GM18907 (cell line): ENCODE results near the gene FBH1.
"Not testable (repeated sequence)": the region's sequence is repeated elsewhere in the genome, so short reads cannot be mapped to it uniquely, and the experiment has no call there.

ENCODE experiments used
- ATAC-seq: cut with Tn5 transposase; IDR thresholded peaks from one replicate; pipeline ENCODE4 v1.9.1; 2021; ENCODE audit warnings: mild to moderate bottlenecking, moderate library complexity; ENCODE audit not compliant: unreplicated experiment

The FBH1 gene

GRCh38 chr10:5958077-5958476 is 68.0 kb downstream of the FBH1 start:
- ATAC-seq = no peak

GRCh38 chr10:5958675-5959074 is 68.6 kb downstream of the FBH1 start:
- ATAC-seq = no peak

- ATAC-seq = no peak
Observed at GRCh38 chr10:5959142-5959541, 69.1 kb downstream of the FBH1 start.

- ATAC-seq = no peak
Observed at GRCh38 chr10:5959581-5960069, 69.6 kb downstream of the FBH1 start.

- ATAC-seq = no peak
Observed at GRCh38 chr10:5960070-5960972, 70.3 kb downstream of the FBH1 start.

- ATAC-seq = not testable (repeated sequence)
Observed at GRCh38 chr10:5960973-5961275, 70.9 kb downstream of the FBH1 start.

- ATAC-seq = no peak
Observed at GRCh38 chr10:5961405-5962100, 71.5 kb downstream of the FBH1 start.

GRCh38 chr10:5962358-5962940 is 72.4 kb downstream of the FBH1 start:
- ATAC-seq = not testable (repeated sequence)

GRCh38 chr10:5963071-5963470 is 73.0 kb downstream of the FBH1 start:
- ATAC-seq = no peak

- ATAC-seq = no peak
Observed at GRCh38 chr10:5963591-5963990, 73.5 kb downstream of the FBH1 start.

GRCh38 chr10:5964736-5965135 is 74.7 kb downstream of the FBH1 start:
- ATAC-seq = no peak

- ATAC-seq = no peak
Observed at GRCh38 chr10:5965266-5965665, 75.2 kb downstream of the FBH1 start.

- ATAC-seq = no peak
Observed at GRCh38 chr10:5968037-5968680, 78.1 kb downstream of the FBH1 start.

- no peak for ATAC-seq
Observed at GRCh38 chr10:5968681-5969453, 78.8 kb downstream of the FBH1 start.

GRCh38 chr10:5970066-5970465 is 80.0 kb downstream of the FBH1 start:
- no peak for ATAC-seq

GRCh38 chr10:5970527-5970926 is 80.5 kb downstream of the FBH1 start:
- no peak for ATAC-seq

GRCh38 chr10:5971315-5971832 is 81.3 kb downstream of the FBH1 start:
- no peak for ATAC-seq

- ATAC-seq = no peak
Observed at GRCh38 chr10:5971886-5972285, 81.8 kb downstream of the FBH1 start.

GRCh38 chr10:5973069-5973468 is 83.0 kb downstream of the FBH1 start:
- ATAC-seq = no peak
